CD4-positive, alpha-beta T cell treated with Interferon gamma for 1 hour (primary cell): ENCODE measurements around the gene RAB1B.
"Not testable (repeated sequence)": the region's sequence is repeated elsewhere in the genome, so short reads cannot be mapped to it uniquely, and the experiment has no call there.

Experiments used
- DNase-seq: peaks from one replicate; pipeline ENCODE4 v3.0.0-alpha.2; 2020

RAB1B gene

GRCh38 chr11:66267379-66268243 is 828 bp upstream of the RAB1B start:
- peak; percentile 85 for DNase-seq

GRCh38 chr11:66268952-66269905 is 790 bp downstream of the RAB1B start:
- DNase-seq: no peak

- no peak for DNase-seq
Measured at GRCh38 chr11:66271816-66272215, 3.4 kb downstream of the RAB1B start.

- peak; percentile 39 for DNase-seq
Measured at GRCh38 chr11:66272596-66272995, 4.2 kb downstream of the RAB1B start.

- no peak for DNase-seq
Measured at GRCh38 chr11:66274219-66274618, 5.8 kb downstream of the RAB1B start.

GRCh38 chr11:66275396-66275795 is 7.0 kb downstream of the RAB1B start:
- no peak for DNase-seq

GRCh38 chr11:66275984-66276612 is 7.7 kb downstream of the RAB1B start:
- DNase-seq: no peak

- DNase-seq: not testable (repeated sequence)
Measured at GRCh38 chr11:66276619-66277018, 8.2 kb downstream of the RAB1B start.

- not testable (repeated sequence) for DNase-seq
Measured at GRCh38 chr11:66277064-66277463, 8.6 kb downstream of the RAB1B start.

- peak; percentile 35 for DNase-seq
Measured at GRCh38 chr11:66277471-66278362, 9.3 kb downstream of the RAB1B start, which contains the start of gene CNIH2. CNIH2 (plus strand) TSS chr11:66278175; CDS start chr11:66278457, 282 bp downstream.

GRCh38 chr11:66278363-66279091 is 10.1 kb downstream of the RAB1B start:
- peak; percentile 48 for DNase-seq

- DNase-seq: no peak
Measured at GRCh38 chr11:66279092-66279734, 10.8 kb downstream of the RAB1B start.

- DNase-seq: no peak
Measured at GRCh38 chr11:66280428-66280827, 12.0 kb downstream of the RAB1B start.

GRCh38 chr11:66281001-66281400 is 12.6 kb downstream of the RAB1B start:
- no peak for DNase-seq

- DNase-seq: no peak
Measured at GRCh38 chr11:66281776-66282467, 13.5 kb downstream of the RAB1B start.

GRCh38 chr11:66282468-66283455 is 14.3 kb downstream of the RAB1B start:
- DNase-seq: peak; percentile 100

- DNase-seq: no peak
Measured at GRCh38 chr11:66283461-66284105, 15.1 kb downstream of the RAB1B start.

GRCh38 chr11:66284526-66285078 is 16.2 kb downstream of the RAB1B start:
- no peak for DNase-seq
